ENCODE data around the gene PTF1A.

The PTF1A gene

DNA sequence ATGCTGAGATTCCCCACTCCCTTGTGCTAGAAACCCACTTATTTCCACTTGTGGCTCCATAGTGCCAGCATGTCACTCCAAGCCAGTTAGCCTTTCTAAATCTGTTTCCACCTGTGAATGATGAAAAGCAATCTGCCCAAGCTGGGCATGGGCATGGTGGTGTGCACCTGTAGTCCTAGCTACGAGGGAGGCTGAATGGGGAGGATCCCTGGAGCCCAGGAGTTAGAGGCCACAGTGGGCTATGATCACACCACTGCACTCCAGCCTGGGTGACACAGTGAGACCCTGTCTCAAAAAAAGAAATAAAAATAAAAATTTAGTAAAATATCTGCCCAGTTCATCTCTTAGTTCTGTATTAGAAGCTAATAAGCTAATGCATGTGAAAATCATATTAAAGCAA is 5.0 kb upstream of the PTF1A start:
- no peak for DNase-seq

GRCh38 chr10:23189024-23189423 is 3.1 kb upstream of the PTF1A start:
- no peak for DNase-seq

GRCh38 chr10:23190872-23191763 is 994 bp upstream of the PTF1A start:
- no peak for DNase-seq

- DNase-seq: peak in 1 of 2 donors; percentile 26
Observed at GRCh38 chr10:23192712-23193434, 761 bp downstream of the PTF1A start.

- DNase-seq: no peak
Observed at GRCh38 chr10:23193435-23194074, 1.4 kb downstream of the PTF1A start.

DNA sequence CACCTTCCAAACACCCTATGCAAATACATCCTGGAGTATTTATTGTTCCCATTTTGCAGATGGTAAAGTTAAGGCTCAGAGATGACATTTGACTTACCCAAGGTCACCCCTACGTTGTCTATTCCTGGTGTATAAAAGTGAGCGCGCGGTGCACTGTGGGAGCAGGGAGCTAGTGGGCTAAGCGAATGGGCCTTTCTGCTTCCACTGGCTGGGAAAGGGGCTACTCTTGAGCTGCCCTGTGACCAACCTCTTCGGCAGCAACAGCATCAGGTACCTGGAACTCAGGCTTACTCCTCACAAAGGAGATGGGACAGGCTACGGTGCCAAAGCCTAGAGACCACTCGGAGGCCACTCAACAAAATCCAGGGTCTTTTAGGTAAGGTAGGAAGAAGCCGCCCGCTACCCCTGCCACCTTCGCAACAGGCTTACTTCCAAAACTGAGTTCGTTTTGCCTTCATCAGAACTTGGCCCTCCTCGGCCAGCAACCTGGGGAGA is 2.4 kb downstream of the PTF1A start:
- no peak for DNase-seq

- no peak for DNase-seq
Observed at GRCh38 chr10:23194966-23195845, 3.1 kb downstream of the PTF1A start.

- no peak for DNase-seq
Observed at GRCh38 chr10:23195846-23196600, 3.9 kb downstream of the PTF1A start.

- no peak for DNase-seq
Observed at GRCh38 chr10:23196915-23197314, 4.8 kb downstream of the PTF1A start.

GRCh38 chr10:23197416-23197861 is 5.3 kb downstream of the PTF1A start:
- no peak for DNase-seq

- DNase-seq: no peak
Observed at GRCh38 chr10:23198610-23198939, 6.5 kb downstream of the PTF1A start.

DNA sequence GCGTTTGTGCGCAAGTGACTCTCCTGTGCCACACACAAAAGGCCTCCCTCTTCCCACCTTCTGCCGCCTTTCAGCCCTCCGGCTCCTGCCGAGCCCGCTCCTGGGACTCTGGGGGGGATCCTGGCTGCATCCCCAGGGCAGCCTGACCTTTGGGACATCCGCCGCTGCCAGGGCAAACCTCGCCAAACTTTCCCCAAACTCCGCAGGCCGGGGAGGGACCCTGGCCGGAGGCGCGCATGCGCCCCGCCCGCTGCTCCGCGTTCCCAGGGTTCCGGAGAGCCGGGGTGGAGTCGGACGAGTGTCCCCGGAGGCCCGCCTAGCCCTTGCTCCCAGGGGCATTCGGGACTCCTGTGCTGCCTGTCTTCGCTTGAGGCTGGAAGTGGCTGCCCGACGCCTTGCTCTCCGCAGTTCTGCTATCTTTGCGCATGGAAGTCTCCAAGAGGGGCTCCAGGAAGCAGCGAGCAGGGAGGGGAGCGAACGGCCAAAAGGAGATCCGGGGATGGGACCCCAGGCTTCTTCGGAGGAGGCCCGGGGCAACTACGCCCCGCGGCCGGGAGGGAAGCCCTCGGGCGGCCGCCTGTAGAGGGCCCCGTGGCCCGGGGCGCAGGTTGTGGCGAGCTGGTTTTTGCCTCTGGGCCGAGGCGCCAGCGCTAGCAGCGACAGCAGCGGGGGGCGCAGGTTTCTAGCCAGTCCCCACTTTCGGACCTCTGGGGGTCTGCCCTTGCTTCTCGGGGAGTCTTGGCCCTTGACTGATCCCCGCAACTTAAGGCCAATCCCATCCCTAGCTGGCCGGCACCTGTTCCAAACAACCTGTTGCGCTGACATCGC is 7.0 kb downstream of the PTF1A start:
- no peak for DNase-seq

GRCh38 chr10:23199768-23200511 is 7.8 kb downstream of the PTF1A start:
- DNase-seq: no peak

- DNase-seq: no peak
Observed at GRCh38 chr10:23200586-23200985, 8.5 kb downstream of the PTF1A start.

GRCh38 chr10:23200997-23201652 is 9.0 kb downstream of the PTF1A start:
- DNase-seq: no peak

GRCh38 chr10:23201837-23202236 is 9.7 kb downstream of the PTF1A start:
- no peak for DNase-seq

- DNase-seq: no peak
Observed at GRCh38 chr10:23202779-23203178, 10.7 kb downstream of the PTF1A start.

GRCh38 chr10:23203369-23204325 is 11.5 kb downstream of the PTF1A start:
- no peak for DNase-seq
